Pancreas (tissue), 10 donors: ENCODE data around the gene SERGEF. TPM values are rescaled to one million over a fixed set of nuclear protein-coding genes. Genes with fewer than 3 reads are reported as not detected.

Source experiments
- ATAC-seq, 4 donors: fragments of 200-7000 bp; cut with Tn5 transposase; one replicate each; pipeline versions ENCODE4 v1.8.0 to v1.9.1; 2020; ENCODE audit warnings: mild to moderate bottlenecking in 4 of 4, moderate library complexity in 4 of 4
- DNase-seq, 6 donors: peaks; one replicate each; pipeline ENCODE4 v3.0.0-alpha.2; 2020
- FAIRE-seq: peaks from 2 replicates; lab custom pipeline; 2012; peaks lifted over from hg19 to GRCh38; lab: Jason Lieb, UNC
- H3K27ac ChIP-seq, 4 donors: fragments of 200-600 bp; sonication (generic); 1 replicate in 3 of 4; 2 replicates in 1 of 4; pipeline versions ENCODE4 v1.5.0 to v1.8.0; 2020
- H3K27me3 ChIP-seq, 4 donors: fragments of 200-600 bp; one replicate each; pipeline ENCODE4 v1.8.0; 2021
- H3K36me3 ChIP-seq, 3 donors: fragments of 200-600 bp; sonication (generic) in 1 of 3; one replicate each; pipeline versions ENCODE4 v1.5.0 to v1.8.0; 2020 to 2021
- H3K4me1 ChIP-seq, 3 donors: fragments of 200-600 bp; one replicate each; pipeline ENCODE4 v1.8.0; 2021
- H3K4me3 ChIP-seq, 4 donors: fragments of 200-600 bp; sonication (generic) in 2 of 4; one replicate each; pipeline versions ENCODE4 v1.5.0 to v1.8.0; 2020 to 2021
- H3K9me3 ChIP-seq, 4 donors: fragments of 200-600 bp; one replicate each; pipeline ENCODE4 v1.8.0; 2021
- WGBS, 2 donors: extraction: QIAGEN DNeasy Blood & Tissue Kit; methylation state at CpG; one replicate each; pipeline ENCODE4 v1.1.7; 2013; 5-methylcytosine and 5-hydroxymethylcytosine counted together
- intact Hi-C, 3 donors: fragments of 100-400 bp; cut with DNase I; formaldehyde crosslinking; loops; one replicate each; pipeline versions ENCODE4 v1.11.1 to v1.14.2; 2022
- polyA plus RNA-seq, 2 donors: library from polyadenylated mRNA; stranded (reverse); fragments of 200-250 nt; gene quantifications; one replicate each; pipeline ENCODE4 v1.2.3, GENCODE V29; 2013
- total RNA-seq, 6 donors: library from RNA; stranded (reverse); fragmentation: NEBNext Ultra II Directional in 4 of 6; extraction: Animal tissue kit (Norgen Biotek cat#: 25700) in 4 of 6; gene quantifications; one replicate each; pipeline versions ENCODE4 v1.2.1 to v1.2.4, GENCODE V29; 2021 to 2023
- TF ChIP-seq, protein P1 (sequence below), 4 donors: fragments of 200-600 bp; sonication (generic) in 3 of 4; IDR thresholded peaks; one replicate each; pipeline versions ENCODE4 v1.5.0 to v1.8.0; 2021; ENCODE audit warnings: antibody characterized with exemption in 4 of 4
- donor health status: healthy with polysubstance abuse.
- donor health status: DM: no; HTN: no; CAD: no; lungs with moderate emphysema.
- donor health status: DM: no; HTN: no; CAD: no.
- donor health status: control.
- donor health status: control.
- donor health status: Bipolar disorder and iron deficiency.
- donor health status: DM: yes; HTN: yes; CAD: no.
- donor health status: DM: no; HTN: no; CAD: no.
- donor health status: DM: no; HTN: no; CAD: no.
- donor health status: DM: yes; HTN: yes; CAD: no.

The SERGEF gene
- total and polyA plus RNA-seq, 8 donors, result 17.8 to 101 (median 24.5) TPM

DNA sequence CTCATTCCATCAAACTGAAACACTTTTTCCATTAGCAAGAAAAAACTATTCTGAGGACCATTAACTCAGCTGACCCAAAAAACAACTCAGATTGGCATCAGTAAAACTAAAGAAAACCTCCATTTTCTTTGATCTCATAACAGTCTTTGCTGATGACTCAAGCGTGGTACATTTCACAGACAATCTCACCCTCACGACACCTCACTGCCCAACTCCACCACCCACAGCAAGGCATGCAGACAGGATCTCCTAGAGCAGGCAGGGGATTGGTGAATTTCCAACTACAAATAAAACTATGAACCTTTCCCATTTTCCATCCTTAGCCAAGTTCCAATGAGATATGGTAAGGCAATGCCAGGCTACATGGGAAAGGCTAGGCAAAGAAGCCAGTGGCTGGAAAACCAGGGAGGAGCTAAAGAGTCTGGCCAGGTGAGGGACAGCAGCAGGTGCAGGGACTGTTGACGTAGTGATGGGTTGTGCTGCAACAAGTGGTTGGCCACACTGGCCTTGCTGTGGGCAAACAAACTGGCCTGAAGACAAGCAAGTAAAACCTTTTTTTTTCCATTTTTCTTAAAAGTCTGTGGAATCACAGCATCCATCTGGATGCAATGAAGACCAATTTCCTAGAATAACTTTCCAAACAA lies 97.2 kb downstream of the SERGEF start:
- no peak overlapping the region for H3K27ac ChIP-seq
- ATAC-seq (peak in 2 of 4 donors; percentile 54 to 63), DNase-seq (no peak), FAIRE-seq (no peak)
- intact Hi-C loops, result no loop called here
- no peaks in the 10 kb centered on the region for H3K36me3 ChIP-seq
- no peaks in the 10 kb centered on the region for H3K27me3 ChIP-seq
- TF ChIP-seq, protein P1, sequence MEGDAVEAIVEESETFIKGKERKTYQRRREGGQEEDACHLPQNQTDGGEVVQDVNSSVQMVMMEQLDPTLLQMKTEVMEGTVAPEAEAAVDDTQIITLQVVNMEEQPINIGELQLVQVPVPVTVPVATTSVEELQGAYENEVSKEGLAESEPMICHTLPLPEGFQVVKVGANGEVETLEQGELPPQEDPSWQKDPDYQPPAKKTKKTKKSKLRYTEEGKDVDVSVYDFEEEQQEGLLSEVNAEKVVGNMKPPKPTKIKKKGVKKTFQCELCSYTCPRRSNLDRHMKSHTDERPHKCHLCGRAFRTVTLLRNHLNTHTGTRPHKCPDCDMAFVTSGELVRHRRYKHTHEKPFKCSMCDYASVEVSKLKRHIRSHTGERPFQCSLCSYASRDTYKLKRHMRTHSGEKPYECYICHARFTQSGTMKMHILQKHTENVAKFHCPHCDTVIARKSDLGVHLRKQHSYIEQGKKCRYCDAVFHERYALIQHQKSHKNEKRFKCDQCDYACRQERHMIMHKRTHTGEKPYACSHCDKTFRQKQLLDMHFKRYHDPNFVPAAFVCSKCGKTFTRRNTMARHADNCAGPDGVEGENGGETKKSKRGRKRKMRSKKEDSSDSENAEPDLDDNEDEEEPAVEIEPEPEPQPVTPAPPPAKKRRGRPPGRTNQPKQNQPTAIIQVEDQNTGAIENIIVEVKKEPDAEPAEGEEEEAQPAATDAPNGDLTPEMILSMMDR (IDR thresholded peaks at IDR 0.05), result no peak
- no peaks in the 10 kb centered on the region for H3K9me3 ChIP-seq
- no peak overlapping the region for H3K4me3 ChIP-seq
- no peaks in the 10 kb centered on the region for H3K4me1 ChIP-seq
- 80 to 84% methylated on average over 3 of the region's 3 CpGs for WGBS, 2 donors

DNA sequence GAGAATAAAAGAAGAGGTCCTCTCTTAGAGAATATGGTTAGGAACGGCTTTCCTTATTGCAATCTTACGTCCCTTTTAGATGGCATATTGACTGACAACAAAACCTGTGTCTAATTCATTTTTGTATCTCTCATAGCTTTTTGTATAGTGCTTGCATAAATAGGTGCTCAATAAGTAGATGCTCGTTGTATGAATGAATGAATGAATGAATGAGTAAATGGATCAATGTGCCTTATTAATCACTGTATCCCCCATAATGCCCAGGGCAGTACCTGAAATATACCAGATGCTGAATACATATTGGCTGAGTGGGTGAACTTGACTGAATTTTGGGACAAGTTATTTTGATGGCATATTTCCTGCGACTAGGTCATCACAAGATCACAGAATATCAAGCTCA lies 97.9 kb downstream of the SERGEF start:
- TF ChIP-seq, protein P1 (IDR thresholded peaks at IDR 0.05), result no peak
- H3K9me3 ChIP-seq, result no peaks in the 10 kb centered on the region
- DNase-seq, result no peak
- H3K27me3 ChIP-seq, result no peaks in the 10 kb centered on the region
- H3K4me1 ChIP-seq, result no peaks in the 10 kb centered on the region
- intact Hi-C loops, result no loop called here
- no peak for FAIRE-seq
- no peak for ATAC-seq
- H3K36me3 ChIP-seq, result no peaks in the 10 kb centered on the region
- 89 to 97% methylated on average over 4 of the region's 4 CpGs for WGBS, 2 donors
- H3K27ac ChIP-seq, result no peak overlapping the region
- no peak overlapping the region for H3K4me3 ChIP-seq

DNA sequence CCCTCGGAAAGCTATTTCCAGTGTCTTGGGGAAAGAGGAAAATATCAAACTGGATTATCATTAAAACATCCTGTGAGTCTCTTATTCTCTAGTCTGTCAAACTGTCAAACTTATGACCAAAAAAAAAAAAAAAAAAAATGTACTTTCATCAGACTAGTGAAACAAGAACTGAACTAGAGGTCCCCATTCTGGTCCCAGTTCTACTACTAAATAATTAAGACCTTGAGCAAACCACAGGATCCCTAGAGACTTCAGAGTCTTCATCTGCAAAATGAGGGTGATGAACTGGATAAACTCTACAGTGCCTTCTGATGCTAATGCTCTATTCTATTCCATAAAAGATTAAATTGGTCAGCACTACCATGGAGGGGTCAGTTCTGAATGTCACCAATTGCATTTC lies 105.8 kb downstream of the SERGEF start:
- 95 to 100% methylated on average over 1 of the region's 1 CpG for WGBS, 2 donors
- Histone ChIP-seq H3K9me3 (no peaks in the 10 kb centered on the region), H3K27ac (no peak overlapping the region), H3K36me3 (no peaks in the 10 kb centered on the region), H3K4me3 (no peak overlapping the region), H3K27me3 (no peaks in the 10 kb centered on the region), H3K4me1 (no peaks in the 10 kb centered on the region)
- intact Hi-C loops, result no loop called here
- FAIRE-seq (no peak), ATAC-seq (no peak), DNase-seq (no peak)
- TF ChIP-seq, protein P1 (IDR thresholded peaks at IDR 0.05), result no peak

- Histone ChIP-seq H3K4me1 (no peaks in the 10 kb centered on the region), H3K9me3 (no peaks in the 10 kb centered on the region), H3K36me3 (no peaks in the 10 kb centered on the region), H3K4me3 (no peak overlapping the region), H3K27me3 (no peaks in the 10 kb centered on the region), H3K27ac (no peak overlapping the region)
- 88 to 89% methylated on average over 7 of the region's 7 CpGs for WGBS, 2 donors
- peak in 1 of 6 donors; percentile 32 for DNase-seq
- intact Hi-C loops, result no loop called here
- TF ChIP-seq, protein P1 (IDR thresholded peaks at IDR 0.05), result no peak
- ATAC-seq, result no peak
- no peak for FAIRE-seq
Observed at GRCh38 chr11:17906436-17906835, 106.4 kb downstream of the SERGEF start.

DNA sequence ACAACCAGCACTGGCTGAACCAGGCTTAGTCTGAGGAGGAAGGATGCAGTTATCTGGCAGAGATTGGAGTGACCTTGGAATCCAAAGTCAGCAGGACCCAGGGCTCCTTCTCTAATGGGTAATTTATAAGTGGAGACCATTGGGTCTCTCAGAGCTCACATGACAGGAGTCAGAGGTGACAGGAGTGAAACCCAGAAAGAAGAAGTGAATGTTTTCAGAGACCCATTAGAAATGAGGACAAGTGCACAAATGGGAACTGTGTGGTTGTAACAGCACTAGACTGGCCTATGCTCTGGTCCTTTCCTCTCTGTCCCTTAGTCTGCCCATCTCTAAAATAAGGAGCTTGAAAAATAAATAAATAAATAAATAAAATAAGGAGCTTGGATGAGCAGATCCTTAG lies 107.4 kb downstream of the SERGEF start:
- Histone ChIP-seq H3K36me3 (no peaks in the 10 kb centered on the region), H3K4me3 (no peak overlapping the region), H3K9me3 (no peaks in the 10 kb centered on the region), H3K4me1 (no peaks in the 10 kb centered on the region), H3K27me3 (no peaks in the 10 kb centered on the region), H3K27ac (no peak overlapping the region)
- ATAC-seq, result no peak
- TF ChIP-seq, protein P1 (IDR thresholded peaks at IDR 0.05), result no peak
- intact Hi-C loops, result no loop called here
- no peak for DNase-seq
- FAIRE-seq, result no peak
